GM23248 (cell line): Measurements from ENCODE around the gene SLC25A11. TPM values are rescaled to one million over a fixed set of nuclear protein-coding genes. Genes with fewer than 3 reads are reported as not detected.

Source experiments
- DNase-seq: peaks from one replicate; pipeline ENCODE4 v3.0.0-alpha.2; 2015
- H2AFZ ChIP-seq: fragments of 200-600 bp; sonication (generic); 2 replicates; pipeline ENCODE4 v1.6.1; 2016; ENCODE audit warnings: antibody characterized with exemption
- H3F3A ChIP-seq: fragments of 200-600 bp; sonication (generic); 2 replicates; pipeline ENCODE4 v1.6.1; 2016; ENCODE audit warnings: mild to moderate bottlenecking, antibody characterized with exemption, mixed run types; ENCODE audit not compliant: insufficient read depth
- H3K27ac ChIP-seq: fragments of 200-600 bp; sonication (generic); 2 replicates; pipeline ENCODE4 v1.5.1; 2016; ENCODE audit warnings: mild to moderate bottlenecking
- H3K27me3 ChIP-seq: fragments of 200-600 bp; sonication (generic); replicated peaks from 2 replicates; pipeline ENCODE4 v1.6.1; 2016; ENCODE audit warnings: mild to moderate bottlenecking; ENCODE audit not compliant: insufficient read depth
- H3K36me3 ChIP-seq: fragments of 200-600 bp; sonication (generic); 2 replicates; pipeline ENCODE4 v1.6.1; 2016; ENCODE audit warnings: low read depth, mild to moderate bottlenecking
- H3K4me1 ChIP-seq: fragments of 200-600 bp; sonication (generic); 2 replicates; pipeline ENCODE4 v1.6.1; 2016; ENCODE audit warnings: mild to moderate bottlenecking; ENCODE audit not compliant: insufficient read depth
- H3K4me2 ChIP-seq: fragments of 200-600 bp; sonication (generic); one replicate; pipeline ENCODE4 v1.6.1; 2016; ENCODE audit warnings: mild to moderate bottlenecking; ENCODE audit not compliant: unreplicated experiment
- H3K4me3 ChIP-seq: fragments of 200-600 bp; sonication (generic); 2 replicates; pipeline ENCODE4 v1.5.1; 2016; ENCODE audit warnings: mild to moderate bottlenecking
- H3K79me2 ChIP-seq: fragments of 200-600 bp; sonication (generic); 2 replicates; pipeline ENCODE4 v1.6.1; 2016; ENCODE audit warnings: mild to moderate bottlenecking; ENCODE audit not compliant: insufficient read depth
- H3K9ac ChIP-seq: fragments of 200-600 bp; sonication (generic); 2 replicates; pipeline ENCODE4 v1.6.1; 2016; ENCODE audit warnings: mild to moderate bottlenecking
- H3K9me2 ChIP-seq: fragments of 200-600 bp; sonication (generic); 2 replicates; pipeline ENCODE4 v1.6.1; 2016; ENCODE audit warnings: mixed run types, mild to moderate bottlenecking, moderate library complexity; ENCODE audit not compliant: insufficient read depth
- H3K9me3 ChIP-seq: fragments of 200-600 bp; sonication (generic); one replicate; pipeline ENCODE4 v1.6.1; 2017; ENCODE audit warnings: low read depth
- H4K20me1 ChIP-seq: fragments of 200-600 bp; sonication (generic); 2 replicates; pipeline ENCODE4 v1.6.0; 2016; ENCODE audit not compliant: insufficient read depth
- EZH2 ChIP-seq: fragments of 200-600 bp; sonication (generic); IDR thresholded peaks from 2 replicates; pipeline ENCODE4 v1.6.1; 2018; ENCODE audit warnings: antibody characterized with exemption, mild to moderate bottlenecking; ENCODE audit not compliant: insufficient read depth, poor library complexity, severe bottlenecking
- EZH2phosphoT487 ChIP-seq: fragments of 200-600 bp; sonication (generic); IDR thresholded peaks from 2 replicates; pipeline ENCODE4 v1.6.1; 2018; ENCODE audit warnings: antibody characterized with exemption, moderate library complexity, mild to moderate bottlenecking, low read depth; ENCODE audit not compliant: insufficient read depth
- WGBS, 2 experiments: methylation state at CpG; one replicate each; pipeline ENCODE4 v1.1.6; 2015 to 2017; ENCODE audit warnings: low lambda C conversion rate in 2 of 2, low coverage in 1 of 2; ENCODE audit errors: missing lambda C conversion rate in 2 of 2; 5-methylcytosine and 5-hydroxymethylcytosine counted together
- in situ Hi-C: fragments of 300-500 bp; cut with MboI; formaldehyde crosslinking; loops from 2 replicates; pipeline ENCODE4 v1.15.0; 2020
- polyA plus RNA-seq: library from polyadenylated mRNA; unstranded; fragments of >200 nt; fragmentation: Nextera tagmentation; extraction: Ambion mirVana; gene quantifications from 2 replicates; pipeline ENCODE4 v1.2.1, GENCODE V29; 2016
- total RNA-seq: library from RNA; depleted of rRNA; stranded (reverse); fragments of >200 nt; shearing (Covaris generic); gene quantifications from 2 replicates; pipeline ENCODE4 v1.2.3, GENCODE V29; 2014

The SLC25A11 gene
- total and polyA plus RNA-seq, 2 experiments from 2014 or later = 68.5 to 71.4 TPM

DNA sequence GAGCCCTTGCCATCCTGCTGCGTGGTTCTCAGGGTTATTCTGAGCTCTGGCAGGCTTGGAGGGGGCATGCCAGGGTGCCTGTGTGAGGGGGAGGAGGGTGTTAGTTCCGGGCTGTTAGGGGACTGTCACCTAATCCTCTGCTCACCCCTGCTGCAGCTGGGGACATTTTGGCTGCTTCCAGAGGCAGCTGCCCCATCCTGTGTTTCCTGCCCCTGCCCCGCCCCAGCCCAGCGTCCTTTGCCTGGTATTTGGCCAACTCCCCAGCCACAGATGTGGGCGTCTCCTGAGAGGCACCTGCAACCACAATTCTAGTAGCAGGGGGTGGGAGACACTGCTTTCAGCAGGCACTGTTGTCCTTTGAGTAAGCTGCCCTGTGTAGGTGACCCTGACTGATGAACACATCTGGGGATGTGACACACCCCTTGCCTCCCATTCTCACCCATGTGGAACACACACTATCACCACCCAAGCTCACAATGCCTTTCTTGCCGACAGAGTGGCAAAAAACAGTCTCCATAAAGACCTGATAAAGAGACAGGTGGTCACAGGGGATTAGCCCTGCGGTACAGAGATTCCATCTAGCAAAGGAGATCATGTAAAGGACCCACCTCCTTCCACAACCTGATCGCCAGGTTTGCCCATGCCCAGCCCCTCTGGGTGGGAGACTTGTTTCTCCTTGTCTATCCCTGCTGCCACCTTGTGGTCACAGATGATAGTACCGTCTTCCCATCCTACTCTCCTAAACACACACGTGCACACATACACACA, 36.6 kb downstream of the SLC25A11 start, which contains the start of gene CHRNE:
Gene CHRNE, minus strand, starts transcription at position 48 of the 768 bp plus-strand sequence. Its CDS starts 35 bp downstream, at position 13.
- Histone ChIP-seq H3K4me3 (no peak within 1 kb of the TSS), H3K9me3 (no peaks in the 10 kb centered on the region), H3K4me2 (no peak within 1 kb of the TSS), H2AFZ (no peak within 1 kb of the TSS), H3K27me3 (no peaks in the 10 kb centered on the region), H3F3A (peaks cover 20% of the 10 kb centered on the region; the same call in 1 of the 2 replicates), H3K9me2 (no peaks in the 10 kb centered on the region), H3K36me3 (no peaks in the 10 kb centered on the region), H3K27ac (no peak within 1 kb of the TSS), H3K79me2 (no peaks in the 10 kb centered on the region), H3K4me1 (0 out of 2 replicates have a peak, but pooled peaks cover 5% of the 10 kb centered on the region), H3K9ac (no peak within 1 kb of the TSS), H4K20me1 (no peaks in the 10 kb centered on the region)
- in situ Hi-C loops = no loop called here
- DNase-seq = peak; percentile 71
- TF ChIP-seq EZH2 = no peak
- TF ChIP-seq EZH2phosphoT487 = no peak
- WGBS, 2 experiments = 6 to 12% methylated on average over 10 of the region's 10 CpGs

DNA sequence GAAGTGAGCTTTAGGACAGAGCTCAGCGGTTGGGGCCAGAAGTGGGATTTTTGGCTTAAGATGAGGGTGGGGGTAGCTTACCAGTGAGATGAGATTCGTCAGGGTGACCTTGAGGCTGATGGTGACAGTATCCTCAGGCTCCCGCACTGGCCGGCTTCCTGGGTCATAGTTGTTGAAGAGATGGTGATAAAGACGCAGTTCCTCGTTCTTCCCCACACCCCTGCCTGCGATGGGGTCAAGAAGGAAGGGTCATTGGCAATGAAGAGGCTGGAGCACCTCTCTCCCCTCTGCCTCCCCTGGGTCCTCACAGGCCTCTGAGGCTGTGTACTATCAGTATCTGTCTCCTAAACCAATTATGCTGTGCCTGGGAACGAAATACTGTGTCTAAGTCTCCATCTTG, 37.3 kb downstream of the SLC25A11 start:
- H3K4me1 ChIP-seq = 0 out of 2 replicates have a peak, but pooled peaks cover 5% of the 10 kb centered on the region
- no peaks in the 10 kb centered on the region for H3K9me3 ChIP-seq
- no peak overlapping the region for H3K4me3 ChIP-seq
- no peaks in the 10 kb centered on the region for H4K20me1 ChIP-seq
- H3K79me2 ChIP-seq = no peaks in the 10 kb centered on the region
- no peak overlapping the region for H3K9ac ChIP-seq
- TF ChIP-seq EZH2 = no peak
- no peak for TF ChIP-seq EZH2phosphoT487
- whole genome bisulfite sequencing, 2 experiments = 67 to 69% methylated on average over 8 of the region's 8 CpGs
- no peak for DNase-seq
- H3K27me3 ChIP-seq = no peaks in the 10 kb centered on the region
- in situ Hi-C loops = no loop called here
- H3K9me2 ChIP-seq = no peaks in the 10 kb centered on the region
- no peak overlapping the region for H3K27ac ChIP-seq
- H3K36me3 ChIP-seq = no peaks in the 10 kb centered on the region
- H3F3A ChIP-seq = peaks cover 20% of the 10 kb centered on the region; the same call in 1 of the 2 replicates
- no peak overlapping the region for H3K4me2 ChIP-seq
- no peak overlapping the region for H2AFZ ChIP-seq

DNA sequence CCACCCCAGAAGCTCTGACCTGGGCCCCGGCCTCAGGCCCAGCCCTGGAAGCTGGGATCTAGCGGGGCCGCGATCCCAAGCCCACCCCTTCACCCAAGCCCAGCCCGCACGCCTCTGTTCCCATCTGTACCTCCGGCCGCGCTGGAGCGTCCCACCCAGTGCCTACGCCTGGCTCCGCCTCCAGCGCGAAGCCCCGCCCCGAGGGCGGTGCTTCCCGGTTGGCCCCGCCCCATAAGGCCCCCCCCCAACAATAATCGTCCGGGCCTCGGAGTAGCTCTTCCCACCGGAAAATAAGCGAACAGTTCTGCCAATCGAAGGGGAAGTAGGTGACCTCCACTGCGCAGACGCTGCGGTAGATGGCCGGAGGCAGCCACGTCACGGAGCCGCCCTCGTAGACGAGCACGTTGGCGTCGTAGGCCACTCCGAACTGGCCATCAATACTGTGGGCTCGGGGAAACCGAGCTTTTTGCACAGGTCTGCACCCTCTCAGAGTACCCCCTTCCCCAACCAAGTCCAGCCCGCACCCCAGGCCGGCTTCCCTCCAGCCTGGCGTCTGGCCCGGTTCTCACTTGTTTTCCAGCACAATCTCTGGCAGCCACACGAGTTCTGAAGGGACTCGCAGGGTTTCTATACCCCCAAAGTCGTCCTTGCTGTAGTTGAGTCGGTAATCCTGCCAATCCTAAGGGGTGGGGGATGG, 38.0 kb downstream of the SLC25A11 start:
- Histone ChIP-seq H3F3A (peaks cover 20% of the 10 kb centered on the region; the same call in 1 of the 2 replicates), H3K9me2 (no peaks in the 10 kb centered on the region), H3K36me3 (no peaks in the 10 kb centered on the region), H2AFZ (no peak overlapping the region), H3K27me3 (no peaks in the 10 kb centered on the region), H3K4me3 (no peak overlapping the region), H3K27ac (no peak overlapping the region), H3K9ac (no peak overlapping the region), H3K9me3 (no peaks in the 10 kb centered on the region), H4K20me1 (no peaks in the 10 kb centered on the region), H3K79me2 (no peaks in the 10 kb centered on the region), H3K4me1 (0 out of 2 replicates have a peak, but pooled peaks cover 5% of the 10 kb centered on the region), H3K4me2 (no peak overlapping the region)
- TF ChIP-seq EZH2 (no peak), EZH2phosphoT487 (no peak)
- WGBS, 2 experiments = 49 to 52% methylated on average over 42 to 48 of the region's 48 CpGs
- in situ Hi-C loops = no loop called here
- DNase-seq = no peak

- H3K79me2 ChIP-seq = no peaks in the 10 kb centered on the region
- in situ Hi-C loops = no loop called here
- peaks cover 20% of the 10 kb centered on the region; the same call in 1 of the 2 replicates for H3F3A ChIP-seq
- H3K9me3 ChIP-seq = no peaks in the 10 kb centered on the region
- 71 to 80% methylated on average over 28 to 37 of the region's 37 CpGs for WGBS, 2 experiments
- H3K9ac ChIP-seq = no peak overlapping the region
- no peak overlapping the region for H3K4me3 ChIP-seq
- H3K4me1 ChIP-seq = 0 out of 2 replicates have a peak, but pooled peaks cover 5% of the 10 kb centered on the region
- H3K27me3 ChIP-seq = no peaks in the 10 kb centered on the region
- H2AFZ ChIP-seq = no peak overlapping the region
- no peak overlapping the region for H3K27ac ChIP-seq
- no peak overlapping the region for H3K4me2 ChIP-seq
- no peaks in the 10 kb centered on the region for H3K36me3 ChIP-seq
- no peaks in the 10 kb centered on the region for H4K20me1 ChIP-seq
- H3K9me2 ChIP-seq = no peaks in the 10 kb centered on the region
- DNase-seq = no peak
- no peak for TF ChIP-seq EZH2phosphoT487
- TF ChIP-seq EZH2 = no peak
Measured at GRCh38 chr17:4901108-4901647, 38.7 kb downstream of the SLC25A11 start.
